K562 (cell line): ENCODE results near the gene PLAAT3. TPM values are rescaled to one million over a fixed set of nuclear protein-coding genes. Genes with fewer than 3 reads are reported as not detected.

Experiments
- ATF1 ChIP-seq, 2 experiments: fragments of 450-650 bp in 1 of 2; IDR thresholded peaks; 2 replicates each; pipeline ENCODE4 v1.6.1; 2016; ENCODE audit warnings: missing compliant biosample characterization in 1 of 2, missing genetic modification characterization in 1 of 2
- ESRRB ChIP-seq: fragments of 250-450 bp; sonication (Bioruptor Pico); IDR thresholded peaks from 2 replicates; pipeline ENCODE4 v1.5.0; 2020; ENCODE audit warnings: mild to moderate bottlenecking, moderate library complexity, borderline replicate concordance
- ETS1 ChIP-seq: conservative IDR thresholded peaks from 2 replicates; pipeline ENCODE4 v1.6.1; 2011; ENCODE audit warnings: low read depth, mild to moderate bottlenecking, low read length; ENCODE audit not compliant: control insufficient read depth
- GABPA ChIP-seq: fragments of 200-800 bp; sonication (Bioruptor generic); conservative IDR thresholded peaks from 2 replicates; pipeline ENCODE4 v1.6.1; 2016; ENCODE audit warnings: low read depth, missing genetic modification characterization, missing compliant biosample characterization
- ILK ChIP-seq: fragments of 450-650 bp; IDR thresholded peaks from 2 replicates; pipeline ENCODE4 v1.6.1; 2016; ENCODE audit warnings: missing genetic modification characterization, low read depth, mild to moderate bottlenecking, missing compliant biosample characterization, moderate library complexity, borderline replicate concordance
- JUND ChIP-seq, 2 experiments: IDR thresholded peaks; 2 replicates in 1 of 2; 3 replicates in 1 of 2; pipeline ENCODE4 v1.6.1; 2011; ENCODE audit warnings: borderline replicate concordance in 2 of 2, low read depth in 2 of 2, low read length in 2 of 2, improper control_type of control experiment in 1 of 2, missing biosample characterization in 1 of 2, missing genetic modification characterization in 1 of 2, missing genetic modification reagents in 1 of 2
- MAFG ChIP-seq: fragments of 450-650 bp; conservative IDR thresholded peaks from 2 replicates; pipeline ENCODE4 v1.6.1; 2016; ENCODE audit warnings: missing genetic modification characterization, missing compliant biosample characterization
- MAFK ChIP-seq: IDR thresholded peaks from 2 replicates; pipeline ENCODE4 v1.6.1; 2011; ENCODE audit warnings: low read length, improper control_type of control experiment
- MTF1 ChIP-seq: fragments of 250-450 bp; sonication (Bioruptor Pico); IDR thresholded peaks from 2 replicates; pipeline ENCODE4 v1.9.0; 2021; ENCODE audit warnings: moderate library complexity, mild to moderate bottlenecking, inconsistent platforms, borderline replicate concordance
- NR2F6 ChIP-seq: fragments of 450-650 bp; formaldehyde crosslinking; IDR thresholded peaks from 2 replicates; pipeline ENCODE4 v1.4.0; 2020; ENCODE audit warnings: mild to moderate bottlenecking
- PBX2 ChIP-seq, 2 experiments: IDR thresholded peaks in 1 of 2; conservative IDR thresholded peaks in 1 of 2; 2 replicates each; pipeline ENCODE4 v1.6.1; 2016; ENCODE audit warnings: low read depth in 2 of 2, mild to moderate bottlenecking in 1 of 2, missing compliant biosample characterization in 1 of 2, missing genetic modification characterization in 1 of 2, moderate library complexity in 1 of 2
- POU5F1 ChIP-seq: fragments of 150-350 bp; IDR thresholded peaks from 2 replicates; pipeline ENCODE4 v1.6.1; 2014; ENCODE audit warnings: borderline replicate concordance, low read length, low read depth, mild to moderate bottlenecking; ENCODE audit not compliant: partially characterized antibody
- RBM34 ChIP-seq: fragments of 200-400 bp; formaldehyde crosslinking; IDR thresholded peaks from 2 replicates; pipeline ENCODE4 v1.6.1; 2018; ENCODE audit warnings: low read length, borderline replicate concordance; ENCODE audit not compliant: insufficient read depth
- RERE ChIP-seq: sonication (generic); formaldehyde crosslinking; IDR thresholded peaks from 2 replicates; pipeline ENCODE4 v1.8.0; 2023; ENCODE audit warnings: missing genetic modification reagents, mild to moderate bottlenecking, borderline replicate concordance
- SUPT5H ChIP-seq: fragments of 450-650 bp; IDR thresholded peaks from 2 replicates; pipeline ENCODE4 v1.6.1; 2016
- ZNF12 ChIP-seq: sonication (generic); formaldehyde crosslinking; IDR thresholded peaks from 2 replicates; pipeline ENCODE4 v1.4.0; 2020; ENCODE audit warnings: mild to moderate bottlenecking, missing genetic modification reagents
- ZNF717 ChIP-seq: fragments of 250-450 bp; sonication (Bioruptor Pico); IDR thresholded peaks from 2 replicates; pipeline ENCODE4 v1.5.0; 2021
- ZNF778 ChIP-seq: fragments of 450-650 bp; formaldehyde crosslinking; IDR thresholded peaks from 2 replicates; pipeline ENCODE4 v1.4.0; 2020; ENCODE audit warnings: mild to moderate bottlenecking, moderate library complexity
- polyA plus RNA-seq, 8 experiments: library from polyadenylated mRNA; depleted of rRNA in 4 of 8; stranded (reverse) in 5 of 8; unstranded in 3 of 8; fragments of >200 nt; fragmentation: Nextera tagmentation in 2 of 8; fragmentation: Illumina TruSeq in 1 of 8; extraction: Ambion mirVana in 2 of 8; extraction: Trizol in 1 of 8; gene quantifications; 2 replicates each; pipeline versions ENCODE4 v1.2.1 to v1.2.3, GENCODE V29; 2011 to 2014; ENCODE audit warnings: inconsistent platforms in 1 of 8, missing spikeins in 1 of 8
- total RNA-seq, 7 experiments: library from RNA; depleted of rRNA in 6 of 7; stranded (reverse); fragments of >200 nt in 6 of 7; fragmentation: Illumina TruSeq in 2 of 7; extraction: Trizol in 2 of 7; gene quantifications; 2 replicates each; pipeline versions ENCODE4 v1.2.1 to v1.2.3, GENCODE V29; 2011 to 2021; ENCODE audit warnings: low replicate concordance in 1 of 7

PLAAT3 gene
- total and polyA plus RNA-seq, 9 of the 15 experiments (the other 6 are each of a cell fraction or from before 2014, with no cell fraction given), result 0.80 to 2.7 (median 1.4) TPM

GRCh38 chr11:63534895-63535461, 79.3 kb downstream of the PLAAT3 start (continued):
- TF ChIP-seq RERE (no peak), MTF1 (CRISPR knock-in tag) (peak; percentile 88), NR2F6 (CRISPR knock-in tag) (peak; percentile 91), MAFK (no peak), POU5F1 (no peak), MAFG (peak; percentile 72), ZNF778 (no peak), JUND (IDR thresholded peaks at IDR 0.05; ENCODE audit: borderline replicate concordance, low read depth, low read length) (no peak), JUND (tag; IDR thresholded peaks at IDR 0.05; ENCODE audit: borderline replicate concordance, low read depth, low read length) (peak; percentile 89; the same call in 2 of the 3 replicates), ESRRB (CRISPR knock-in tag) (peak; percentile 88; the same call in 1 of the 2 replicates), ETS1 (no peak), ZNF717 (no peak), RBM34 (no peak), PBX2 (CRISPR knock-in tag; IDR thresholded peaks at IDR 0.05; ENCODE audit: low read depth) (no peak), PBX2 (tag; conservative IDR thresholded peaks at IDR 0.05; ENCODE audit: low read depth) (peak; percentile 80), ATF1 (CRISPR knock-in tag; IDR thresholded peaks at IDR 0.05) (no peak), ATF1 (tag; IDR thresholded peaks at IDR 0.05) (peak; percentile 53; the same call in 1 of the 2 replicates), ZNF12 (CRISPR knock-in tag) (no peak), ILK (tag) (peak; percentile 95), SUPT5H (no peak), GABPA (peak; percentile 67)
